ENCODE data around the gene THEM4. TPM values are rescaled to one million over a fixed set of nuclear protein-coding genes. Genes with fewer than 3 reads are reported as not detected.

THEM4 gene
- total and polyA plus RNA-seq, 2 of the 8 experiments (the other 6 are each of a cell fraction or from before 2014, with no cell fraction given) = 9.9 to 11.2 TPM

- TF ChIP-seq SIX5 (IDR thresholded peaks at IDR 0.05; ENCODE audit: low read depth, low read length) = no peak
- TF ChIP-seq E2F6 (IDR thresholded peaks at IDR 0.05) = no peak
- TF ChIP-seq HDAC2 (IDR thresholded peaks at IDR 0.05; ENCODE audit: borderline replicate concordance in 1 of 2, low read depth in 2 of 2, low read length in 2 of 2) = no peak
- no peak for TF ChIP-seq TAF7 (optimal IDR thresholded peaks at IDR 0.05; ENCODE audit: borderline replicate concordance, low read depth, low read length)
- no peak for TF ChIP-seq ASH2L (IDR thresholded peaks at IDR 0.05; ENCODE audit: low read length)
- no peak for TF ChIP-seq BACH1 (IDR thresholded peaks at IDR 0.05; ENCODE audit: low read length)
- no peak for TF ChIP-seq GTF2F1 (IDR thresholded peaks at IDR 0.05; ENCODE audit: borderline replicate concordance, low read depth, low read length)
- TF ChIP-seq CTCF (IDR thresholded peaks at IDR 0.05; ENCODE audit: control extremely low read depth in 1 of 3, insufficient read depth in 1 of 3, low read depth in 1 of 3, low read length in 3 of 3) = no peak
Observed at GRCh38 chr1:151871284-151872030, 37.9 kb downstream of the THEM4 start (continued).
